Kidney epithelial cell (primary cell): ENCODE measurements around the gene DOCK1. TPM values are rescaled to one million over a fixed set of nuclear protein-coding genes. Genes with fewer than 3 reads are reported as not detected.

ENCODE experiments used
- DNase-seq: peaks from one replicate; pipeline ENCODE4 v3.0.0-alpha.2; 2010; ENCODE audit warnings: low read depth
- H3K27me3 ChIP-seq: 2 replicates; pipeline ENCODE4 v1.6.0; 2011; ENCODE audit warnings: low read length; ENCODE audit not compliant: control insufficient read depth, insufficient read depth
- H3K36me3 ChIP-seq: 2 replicates; pipeline ENCODE4 v1.5.1; 2011; ENCODE audit warnings: low read length; ENCODE audit not compliant: control insufficient read depth, insufficient read depth
- H3K4me3 ChIP-seq: 2 replicates; pipeline ENCODE4 v1.5.1; 2011; ENCODE audit warnings: low read depth, mild to moderate bottlenecking, control low read depth, low read length
- CTCF ChIP-seq: IDR thresholded peaks from 2 replicates; pipeline ENCODE4 v1.5.1; 2011; ENCODE audit warnings: mild to moderate bottlenecking, moderate library complexity, low read length, control low read depth, inconsistent platforms; ENCODE audit not compliant: insufficient read depth, poor library complexity, severe bottlenecking
- total RNA-seq: library from RNA; depleted of rRNA; stranded (reverse); fragments of >200 nt; gene quantifications from 2 replicates; pipeline ENCODE4 v1.2.3, GENCODE V29; 2015

The DOCK1 gene
- total RNA-seq, 1 donor from 2014 or later, result 39.5 TPM

DNA sequence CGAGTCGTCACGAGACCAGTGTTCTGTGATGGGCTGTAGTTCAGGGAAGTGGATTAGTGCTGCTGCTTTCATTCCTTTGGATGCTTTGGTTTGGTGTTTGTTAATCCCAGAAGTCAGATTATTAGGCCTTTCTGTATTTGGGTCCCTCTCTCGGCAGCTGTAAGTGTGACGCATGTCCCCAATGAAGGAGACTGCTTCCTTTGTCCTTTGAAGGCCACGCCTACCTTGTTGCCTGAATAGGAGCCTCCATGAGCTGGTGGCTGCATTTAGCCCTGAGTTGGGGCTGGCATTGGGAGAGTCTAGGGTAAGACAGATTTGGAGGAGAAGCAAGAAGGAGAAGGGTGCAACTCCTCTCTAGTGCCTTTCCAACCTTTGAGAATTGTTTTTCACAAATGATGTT, 34.5 kb downstream of the DOCK1 start:
- DNase-seq, result no peak
- no peak overlapping the region for H3K4me3 ChIP-seq
- H3K27me3 ChIP-seq, result no peaks in the 10 kb centered on the region
- no peaks in the 10 kb centered on the region for H3K36me3 ChIP-seq
- TF ChIP-seq CTCF, result no peak

DNA sequence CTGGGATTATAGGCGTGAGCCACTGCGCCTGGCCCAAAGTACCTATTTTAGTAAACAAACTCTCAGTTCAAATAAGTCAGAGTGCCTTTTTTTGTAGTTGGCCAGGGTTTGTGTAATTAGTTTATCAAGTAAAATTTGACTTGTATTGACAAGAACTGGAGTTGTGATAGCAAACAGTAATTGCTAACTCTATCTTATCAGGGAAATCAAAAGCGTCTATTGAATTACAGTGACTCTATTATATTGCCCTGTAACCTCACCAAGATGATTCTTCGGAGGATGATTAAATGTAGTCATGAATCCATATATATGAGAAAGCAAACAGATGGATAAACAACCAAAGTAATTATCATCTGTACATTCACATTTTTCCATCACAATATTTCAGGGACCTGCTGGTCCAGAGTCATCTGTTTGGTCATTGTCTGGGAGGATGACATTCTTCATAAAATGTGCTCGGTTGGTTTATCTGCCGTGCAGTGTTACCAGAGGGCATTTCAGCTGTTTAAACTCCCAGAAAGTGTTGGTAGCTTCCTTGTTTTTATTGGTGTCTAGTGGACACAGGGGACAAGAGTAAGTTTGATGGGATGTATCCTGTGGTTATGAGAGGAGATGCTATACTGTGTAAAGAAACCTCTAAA, 35.6 kb downstream of the DOCK1 start:
- Histone ChIP-seq H3K36me3 (no peaks in the 10 kb centered on the region), H3K27me3 (no peaks in the 10 kb centered on the region), H3K4me3 (no peak overlapping the region)
- no peak for DNase-seq
- no peak for TF ChIP-seq CTCF

DNA sequence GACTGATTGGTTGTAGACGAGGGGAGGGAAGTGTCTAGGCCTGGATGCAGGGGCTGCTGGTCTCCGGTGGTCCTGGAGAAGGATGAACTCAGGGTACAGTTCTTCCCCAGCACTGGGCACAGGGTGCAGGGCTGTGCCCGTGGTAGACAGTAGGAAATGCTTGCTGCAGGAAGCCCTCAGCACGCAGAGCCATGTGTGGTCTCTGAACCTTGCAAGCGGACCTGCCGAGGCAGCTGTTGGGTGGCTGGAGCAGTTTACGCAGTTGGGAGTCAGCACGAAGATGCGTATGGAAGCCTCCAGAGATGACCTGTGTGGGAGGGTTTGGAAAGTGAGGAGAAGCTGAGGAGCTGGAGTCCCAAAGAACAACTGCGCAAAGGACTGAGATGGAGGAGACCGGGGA, 39.0 kb downstream of the DOCK1 start:
- no peak for TF ChIP-seq CTCF
- Histone ChIP-seq H3K4me3 (no peak overlapping the region), H3K36me3 (no peaks in the 10 kb centered on the region), H3K27me3 (no peaks in the 10 kb centered on the region)
- DNase-seq, result no peak

DNA sequence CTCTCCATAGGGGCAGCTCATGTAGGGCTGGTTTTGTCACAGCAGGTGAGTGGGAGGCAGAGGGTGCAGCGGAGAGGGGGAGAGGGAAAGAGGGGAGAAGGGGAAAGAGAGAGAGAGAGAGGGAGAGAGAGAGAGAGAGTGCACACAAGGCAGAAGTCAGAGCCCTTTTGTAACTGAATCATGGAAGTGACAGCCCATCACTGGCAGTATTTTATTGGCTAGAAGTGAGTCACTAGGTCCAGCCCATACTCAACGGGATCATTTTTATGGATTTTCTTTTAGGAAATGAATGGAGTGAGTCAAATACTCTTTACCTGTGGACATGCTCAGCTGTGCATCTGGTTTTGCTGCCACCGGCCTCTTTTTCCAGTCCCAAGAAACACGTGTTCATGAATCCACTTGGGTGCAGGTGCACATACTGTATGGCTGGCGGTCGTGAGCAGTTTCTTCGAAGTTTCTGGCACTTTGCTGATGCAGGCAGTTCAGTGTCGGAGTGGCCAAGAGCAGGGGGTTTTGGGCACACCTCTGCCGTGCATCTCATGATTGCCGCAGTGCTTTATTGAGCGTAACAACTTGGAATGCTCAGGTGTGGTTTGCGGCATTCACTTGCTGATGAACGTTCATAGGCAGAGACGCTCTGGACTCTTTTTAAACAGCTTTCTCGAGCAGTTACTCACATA, 40.3 kb downstream of the DOCK1 start:
- DNase-seq, result no peak
- H3K36me3 ChIP-seq, result no peaks in the 10 kb centered on the region
- no peak for TF ChIP-seq CTCF
- no peaks in the 10 kb centered on the region for H3K27me3 ChIP-seq
- no peak overlapping the region for H3K4me3 ChIP-seq

- TF ChIP-seq CTCF, result no peak
- H3K36me3 ChIP-seq, result no peaks in the 10 kb centered on the region
- no peak for DNase-seq
- H3K4me3 ChIP-seq, result no peak overlapping the region
- no peaks in the 10 kb centered on the region for H3K27me3 ChIP-seq
These were observed 41.5 kb downstream of the DOCK1 start for GRCh38 chr10:126946746-126947145.
